ENCODE results near the gene NR1H4. TPM values are rescaled to one million over a fixed set of nuclear protein-coding genes. Genes with fewer than 3 reads are reported as not detected.

NR1H4 gene
- total and polyA plus RNA-seq, 9 of the 15 experiments (the other 6 are each of a cell fraction or from before 2014, with no cell fraction given) = 0.03 TPM; not detected in 8

GRCh38 chr12:100533376-100533775 lies 59.7 kb downstream of the NR1H4 start:
- BruUV-seq (replicated peaks) = no TSS peak
- Histone ChIP-seq H3K9me1 (ENCODE audit: control insufficient read depth, insufficient read depth, low read length) (no peaks in the 10 kb centered on the region), H3K4me2 (ENCODE audit: insufficient read depth, low read length) (no peak overlapping the region), H3K27ac (ENCODE audit: extremely low read depth, low read depth, low read length) (no peak overlapping the region), H3K9ac (ENCODE audit: insufficient read depth in 1 of 2, low read depth in 2 of 2, low read length in 2 of 2) (no peak overlapping the region), H3K4me1 (replicated peaks in 1 of 2; ENCODE audit: control insufficient read depth in 2 of 2, insufficient read depth in 2 of 2, low read length in 2 of 2) (no peaks in the 10 kb centered on the region), H3K36me3 (ENCODE audit: control insufficient read depth, insufficient read depth, low read length) (no peaks in the 10 kb centered on the region), H3K27me3 (ENCODE audit: control insufficient read depth in 2 of 2, insufficient read depth in 2 of 2, low read length in 2 of 2) (no peaks in the 10 kb centered on the region; a peak in 3 of 5 replicates), H3K4me3 (no peak overlapping the region), H3K9me3 (replicated peaks; ENCODE audit: control insufficient read depth, insufficient read depth, low read depth, low read length) (no peaks in the 10 kb centered on the region), H4K20me1 (replicated peaks; ENCODE audit: control insufficient read depth, insufficient read depth, low read length) (no peaks in the 10 kb centered on the region), H2AFZ (ENCODE audit: low read depth, low read length) (no peak overlapping the region), H3K79me2 (ENCODE audit: control insufficient read depth, insufficient read depth, low read length) (no peaks in the 10 kb centered on the region)
- DNase-seq (ENCODE audit: extremely low read depth in 1 of 4, low spot score in 3 of 4) (no peak), FAIRE-seq (no peak), ATAC-seq (no peak)
- POLR2A ChIA-PET = no interaction called here
- CTCF ChIA-PET (ENCODE audit: low intra/inter-chr PET ratio) = no interaction called here
- 0% methylated on average over 3 of the region's 3 CpGs for WGBS (ENCODE audit: insufficient coverage, low coverage, missing lambda C conversion rate)
- intact Hi-C loops (cut with micrococcal nuclease) = no loop called here
- in situ Hi-C loops (cut with MboI) = no loop called here
- TF ChIP-seq CREB3 (tag; conservative IDR thresholded peaks at IDR 0.05; ENCODE audit: low read depth) (no peak), NR2C2 (CRISPR knock-in tag; IDR thresholded peaks at IDR 0.05) (no peak), NR2C2 (tag; IDR thresholded peaks at IDR 0.05) (no peak), THAP12 (CRISPR knock-in tag; IDR thresholded peaks at IDR 0.05) (no peak), SRSF1 (IDR thresholded peaks at IDR 0.05; ENCODE audit: low read depth, low read length) (no peak), NFXL1 (CRISPR knock-in tag; IDR thresholded peaks at IDR 0.05) (no peak), MXD1 (CRISPR knock-in tag; IDR thresholded peaks at IDR 0.05; ENCODE audit: borderline replicate concordance, poor library complexity, severe bottlenecking) (no peak), WHSC1 (IDR thresholded peaks at IDR 0.05; ENCODE audit: low read length) (no peak), CHD4 (IDR thresholded peaks at IDR 0.05; ENCODE audit: insufficient read depth, insufficient replicate concordance, low read depth, low read length, poor library complexity, severe bottlenecking) (no peak), KLF13 (tag; IDR thresholded peaks at IDR 0.05; ENCODE audit: borderline replicate concordance, low read depth) (no peak), THRB (CRISPR knock-in tag; conservative IDR thresholded peaks at IDR 0.05) (no peak), CBFB (CRISPR knock-in tag; IDR thresholded peaks at IDR 0.05) (no peak), SMAD3 (CRISPR knock-in tag; conservative IDR thresholded peaks at IDR 0.05) (no peak), E4F1 (CRISPR knock-in tag; IDR thresholded peaks at IDR 0.05; ENCODE audit: borderline replicate concordance) (no peak), ZNF436 (CRISPR knock-in tag; IDR thresholded peaks at IDR 0.05) (no peak), POLR2A (conservative IDR thresholded peaks at IDR 0.05) (no peak)

All from K562 (cell line).